GM21390 (cell line): Measurements from ENCODE around the gene ZNF429.
"Not testable (repeated sequence)": the region's sequence is repeated elsewhere in the genome, so short reads cannot be mapped to it uniquely, and the experiment has no call there.

Experiments used
- ATAC-seq: cut with Tn5 transposase; IDR thresholded peaks from one replicate; pipeline ENCODE4 v1.9.1; 2021; ENCODE audit not compliant: unreplicated experiment

ZNF429 gene

DNA sequence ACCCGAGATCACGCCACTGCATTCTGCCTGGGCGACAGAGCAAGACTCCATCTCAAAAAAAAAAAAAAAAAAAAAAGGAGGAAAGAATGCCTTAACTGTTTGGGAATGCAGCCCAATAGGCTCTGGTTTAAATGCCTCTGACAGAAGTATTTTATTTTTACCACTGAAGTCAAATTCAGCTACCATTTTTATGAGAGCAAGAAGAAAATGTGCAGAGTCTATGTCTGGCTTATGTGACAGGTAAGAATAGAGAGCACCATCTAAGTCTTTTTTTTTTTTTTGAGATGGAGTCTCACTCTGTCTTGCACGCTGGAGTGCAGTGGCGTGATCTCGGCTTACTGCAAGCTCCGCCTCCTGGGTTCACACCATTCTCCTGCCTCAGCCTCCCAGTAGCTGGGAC, 7.2 kb downstream of the ZNF429 start:
- ATAC-seq: not testable (repeated sequence)

DNA sequence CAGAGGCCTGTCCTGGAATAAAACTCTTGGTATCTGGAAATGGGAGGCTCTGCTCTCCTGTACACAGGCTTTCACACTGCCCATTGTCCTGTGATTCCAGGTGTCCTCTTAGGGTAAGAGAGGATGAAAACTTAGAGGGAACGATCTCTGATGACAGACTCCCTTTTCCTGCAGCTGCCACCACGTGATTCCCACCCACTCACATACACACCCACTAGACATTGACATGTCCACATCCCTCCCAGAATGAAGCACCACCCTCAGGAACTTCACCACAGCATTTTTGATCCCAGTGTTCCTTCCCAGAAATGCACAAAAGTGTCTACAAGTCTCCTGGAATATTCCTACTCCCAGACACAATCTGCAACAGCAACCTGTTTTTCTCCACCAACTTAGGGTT, 8.2 kb downstream of the ZNF429 start:
- no peak for ATAC-seq

DNA sequence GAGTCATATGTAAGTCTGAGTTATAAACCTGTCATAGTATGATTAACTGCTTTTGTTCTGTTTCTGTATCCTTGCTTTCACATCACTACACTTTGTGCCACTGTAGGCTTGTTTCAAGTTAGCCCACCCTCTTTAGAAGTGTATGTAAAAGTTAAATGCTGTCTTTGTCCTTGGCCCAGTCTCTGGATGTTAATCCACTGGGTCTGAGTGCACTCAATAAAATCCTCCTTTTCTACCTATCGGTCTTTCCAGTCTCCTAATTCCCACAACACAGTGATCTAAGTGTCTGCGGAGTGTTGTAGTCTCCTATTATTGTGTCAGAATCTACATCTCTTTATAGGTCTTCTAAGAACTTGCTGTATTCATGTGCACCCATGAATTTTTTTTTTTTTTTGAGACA, 14.1 kb downstream of the ZNF429 start:
- ATAC-seq: no peak

DNA sequence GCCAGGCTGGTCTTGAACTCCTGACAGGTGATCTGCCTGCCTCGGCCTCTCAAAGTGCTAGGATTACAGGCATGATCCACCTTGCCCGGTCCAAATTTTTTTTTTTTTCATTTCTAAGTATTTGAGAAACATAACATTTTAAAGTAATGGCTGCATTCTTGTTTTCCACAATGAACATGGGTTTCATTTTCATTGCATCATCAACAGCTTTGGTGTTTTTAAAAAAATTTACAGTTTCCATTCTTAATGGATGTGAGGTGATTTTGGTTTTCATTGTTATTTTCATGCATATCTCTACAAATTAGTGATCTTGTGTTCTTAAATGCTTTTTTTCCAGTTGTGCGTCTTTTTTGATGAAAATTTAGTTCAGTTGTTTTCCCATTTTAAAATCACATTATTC, 27.5 kb downstream of the ZNF429 start:
- ATAC-seq: no peak

DNA sequence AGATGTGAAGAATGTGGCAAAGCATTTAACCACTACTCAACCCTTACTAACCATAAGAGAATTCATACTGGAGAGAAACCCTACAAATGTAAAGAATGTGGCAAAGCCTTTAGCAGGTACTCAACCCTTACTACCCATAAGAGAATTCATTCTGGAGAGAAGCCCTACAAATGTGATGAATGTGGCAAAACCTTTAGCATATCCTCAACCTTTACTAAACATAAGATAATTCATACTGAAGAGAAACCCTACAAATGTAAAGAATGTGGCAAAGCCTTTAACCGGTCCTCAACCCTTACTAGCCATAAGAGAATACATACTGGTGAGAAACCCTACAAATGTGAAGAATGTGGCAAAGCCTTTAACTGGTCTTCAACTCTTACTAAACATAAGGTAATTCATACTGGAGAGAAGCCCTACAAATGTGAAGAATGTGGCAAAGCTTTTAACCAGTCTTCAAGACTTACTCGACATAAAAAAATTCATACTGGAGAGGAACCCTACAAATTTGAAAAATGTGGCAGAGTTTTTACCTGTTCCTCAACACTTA, 31.4 kb downstream of the ZNF429 start:
- not testable (repeated sequence) for ATAC-seq

DNA sequence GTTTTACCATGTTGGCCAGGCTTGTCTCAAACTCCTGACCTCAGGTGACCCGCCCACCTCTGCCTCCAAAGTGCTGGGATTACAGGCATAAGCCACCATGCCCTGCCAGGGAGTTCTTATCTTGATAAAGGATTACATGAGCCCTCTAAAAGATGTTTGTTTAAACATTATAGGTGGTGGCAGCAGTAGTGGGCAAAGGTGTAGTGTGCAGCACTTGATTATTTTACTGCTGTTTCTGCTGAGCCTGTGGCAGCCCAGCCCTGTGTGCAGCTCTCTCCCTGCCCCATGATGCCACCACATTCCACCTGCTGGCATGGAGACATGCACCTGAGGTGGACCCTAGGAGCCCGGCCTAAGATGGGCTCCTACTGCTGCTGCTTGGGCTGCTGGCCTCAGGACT, 54.0 kb downstream of the ZNF429 start:
- no peak for ATAC-seq

DNA sequence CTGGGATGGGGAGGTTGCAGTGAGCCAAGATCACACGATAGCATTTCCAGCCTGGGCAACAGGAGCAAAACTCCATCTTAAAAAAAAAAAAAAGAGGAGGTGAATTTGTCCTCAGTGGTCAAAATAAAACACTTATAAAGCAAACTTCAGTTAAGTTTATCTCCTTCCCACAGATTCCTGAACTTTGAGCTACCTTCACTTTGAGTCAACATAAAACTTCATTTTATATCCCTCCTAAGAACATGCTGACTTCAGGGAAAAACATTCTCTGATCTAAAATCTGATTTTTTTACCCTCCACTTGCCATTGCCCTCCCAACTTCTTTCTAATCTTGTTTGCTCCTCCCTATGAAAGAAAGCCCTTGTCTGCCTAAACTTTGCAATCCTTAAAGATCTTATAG, 59.0 kb downstream of the ZNF429 start:
- ATAC-seq: no peak

DNA sequence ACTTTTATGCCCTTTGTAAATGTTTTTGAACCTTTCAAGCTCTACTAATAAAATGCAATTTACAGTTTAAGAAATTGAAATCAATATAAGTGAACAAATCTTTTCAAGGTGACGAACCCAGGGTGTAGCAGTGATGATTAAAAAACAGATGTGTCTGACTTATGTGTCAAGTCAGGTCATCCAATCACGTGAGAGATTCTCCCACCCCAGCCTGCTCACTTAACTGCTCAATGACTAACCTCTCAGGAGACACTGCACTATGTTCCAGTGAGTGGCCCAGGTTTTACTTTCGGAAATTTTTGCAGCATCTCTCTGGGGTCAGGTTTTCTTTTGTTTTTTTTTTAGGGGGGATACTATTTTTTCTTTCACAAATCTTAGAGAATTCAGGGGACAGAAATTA, 60.7 kb downstream of the ZNF429 start:
- ATAC-seq: no peak

DNA sequence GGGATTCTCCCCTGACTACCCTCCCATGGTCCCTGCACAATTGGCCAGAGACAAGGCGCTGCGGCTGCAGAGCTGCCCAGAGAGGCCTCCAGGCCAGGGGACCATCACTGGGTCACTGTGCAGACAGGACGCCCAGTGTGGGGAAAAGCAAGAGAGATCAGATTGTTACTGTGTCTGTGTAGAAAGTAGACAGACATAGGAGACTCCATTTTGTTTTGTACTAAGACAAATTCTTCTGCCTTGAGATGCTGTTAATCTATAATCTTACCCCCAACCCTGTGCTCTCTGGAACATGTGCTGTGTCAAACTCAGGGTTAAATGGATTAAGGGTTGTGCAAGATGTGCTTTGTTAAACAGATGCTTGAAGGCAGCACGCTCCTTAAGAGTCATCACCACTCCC, 62.4 kb downstream of the ZNF429 start:
- not testable (repeated sequence) for ATAC-seq

DNA sequence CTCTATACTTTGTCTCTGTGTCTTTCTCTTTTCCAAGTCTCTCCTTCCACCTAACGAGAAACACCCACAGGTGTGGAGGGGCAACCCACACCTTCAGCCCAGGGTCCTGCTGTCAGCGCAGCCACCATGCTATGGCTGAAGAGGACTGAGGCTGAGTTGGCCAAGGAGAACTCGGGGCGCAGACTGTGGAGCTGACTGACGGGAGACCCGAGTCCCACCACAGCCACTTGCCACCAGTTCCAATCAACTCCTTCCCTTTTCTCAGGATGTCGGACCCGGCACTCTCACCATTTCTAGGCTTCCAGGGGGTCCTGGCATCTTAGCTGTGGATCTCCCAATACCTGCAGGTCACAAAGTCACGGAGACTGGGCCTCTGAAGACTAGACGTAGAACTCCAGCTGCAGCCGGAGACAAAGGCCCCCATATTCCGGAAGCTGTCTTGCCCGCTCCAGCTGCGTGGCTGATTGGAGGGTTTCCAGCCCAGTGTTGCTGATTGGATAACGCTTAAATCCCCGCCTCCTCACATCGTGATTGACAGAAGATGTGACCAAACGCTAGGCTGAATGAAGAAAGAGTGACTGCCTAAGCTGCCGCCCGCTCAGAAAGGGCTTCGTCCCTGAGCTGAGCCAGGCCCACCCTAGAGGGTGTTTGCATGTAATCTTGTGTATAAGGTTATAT, 63.6 kb downstream of the ZNF429 start:
- ATAC-seq: no peak

DNA sequence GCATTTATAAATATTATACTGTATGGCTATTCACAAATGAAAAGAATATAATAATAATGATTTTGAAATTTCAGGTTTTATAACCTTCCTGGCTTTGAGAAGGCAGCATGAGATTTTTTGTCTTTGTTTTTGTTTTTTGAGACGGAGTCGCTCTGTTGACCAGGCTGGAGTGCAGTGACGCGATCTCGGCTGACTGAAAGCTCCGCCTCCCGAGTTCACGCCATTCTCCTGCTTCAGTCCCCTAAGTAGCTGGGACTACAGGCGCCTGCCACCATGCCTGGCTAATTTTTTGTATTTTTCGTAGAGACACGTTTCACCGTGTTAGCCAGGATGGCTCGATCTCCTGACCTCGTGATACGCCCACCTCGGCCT, 64.1 kb downstream of the ZNF429 start:
- ATAC-seq: no peak

DNA sequence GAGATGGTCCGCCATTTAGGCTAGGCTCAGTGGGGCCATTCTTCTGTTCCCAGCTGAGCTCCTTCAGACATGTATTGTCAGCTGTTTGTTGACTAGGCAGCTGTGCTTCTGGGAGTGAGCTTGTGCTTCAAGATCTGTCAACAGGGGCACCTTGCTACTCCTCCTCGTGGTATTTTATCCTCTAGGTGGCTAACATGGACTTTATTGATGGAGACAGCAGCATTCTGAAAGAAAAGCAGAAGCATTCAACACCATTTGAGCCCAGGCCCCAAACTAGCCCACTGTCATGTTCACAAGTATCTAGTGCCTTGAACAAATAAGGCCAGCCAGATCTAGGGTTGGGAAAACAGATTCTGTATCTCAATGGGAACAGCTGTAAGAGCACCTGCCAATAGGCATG, 65.9 kb downstream of the ZNF429 start:
- no peak for ATAC-seq

DNA sequence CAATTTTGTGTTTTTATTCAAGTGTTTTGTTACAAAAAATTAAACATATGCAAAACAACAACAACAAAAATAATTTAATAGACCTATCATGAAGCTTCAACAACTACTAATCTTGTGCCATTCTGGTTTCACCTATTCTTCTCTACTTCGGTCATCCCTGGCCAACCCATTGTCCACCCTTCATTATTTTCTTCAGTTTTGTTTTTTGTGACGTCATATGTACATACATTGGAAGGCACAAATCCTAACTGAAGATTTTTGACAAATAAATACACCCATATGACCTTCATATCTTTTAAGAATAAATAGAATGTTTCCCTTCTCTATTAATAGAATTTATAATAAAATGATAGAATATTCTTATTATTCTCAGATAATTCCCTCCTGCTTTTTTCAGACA, 69.2 kb downstream of the ZNF429 start:
- ATAC-seq: no peak

DNA sequence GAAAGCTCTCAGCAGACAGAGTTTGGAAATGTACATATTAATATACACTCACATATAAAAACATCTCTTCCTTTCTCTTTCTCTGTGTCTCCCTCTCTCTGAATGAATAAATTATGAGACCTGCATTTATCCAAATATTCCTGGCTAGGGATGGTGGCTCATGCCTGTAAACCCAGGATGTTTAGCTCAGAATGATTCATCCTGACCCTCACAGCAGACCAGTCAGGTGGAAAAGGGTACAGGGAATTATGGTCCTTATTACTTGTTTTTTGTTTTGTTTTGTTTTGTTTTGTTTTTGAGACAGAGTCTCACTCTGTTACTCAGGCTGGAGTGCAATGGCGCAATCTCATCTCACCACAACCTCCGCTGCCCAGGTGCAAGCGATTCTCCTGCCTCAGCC, 71.1 kb downstream of the ZNF429 start:
- no peak for ATAC-seq

DNA sequence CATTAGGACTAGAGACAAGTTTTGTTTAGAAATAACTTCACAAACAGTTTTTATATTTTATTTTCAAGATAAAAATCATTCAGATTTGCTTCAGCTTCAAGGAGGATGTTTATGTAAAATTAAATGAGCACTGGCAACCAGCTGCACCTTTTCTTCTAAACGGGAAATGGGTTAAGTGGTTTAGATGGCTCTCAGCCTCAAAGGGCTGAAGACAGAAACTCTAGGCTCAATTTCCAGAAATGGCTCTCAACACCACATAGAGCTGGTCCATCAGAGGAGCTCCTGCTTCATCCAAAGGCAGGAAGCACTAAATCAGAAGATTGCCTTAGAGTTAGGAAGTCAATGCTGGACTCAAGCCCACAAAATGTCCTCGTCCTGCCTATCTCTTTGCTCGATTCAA, 74.7 kb downstream of the ZNF429 start:
- no peak for ATAC-seq

DNA sequence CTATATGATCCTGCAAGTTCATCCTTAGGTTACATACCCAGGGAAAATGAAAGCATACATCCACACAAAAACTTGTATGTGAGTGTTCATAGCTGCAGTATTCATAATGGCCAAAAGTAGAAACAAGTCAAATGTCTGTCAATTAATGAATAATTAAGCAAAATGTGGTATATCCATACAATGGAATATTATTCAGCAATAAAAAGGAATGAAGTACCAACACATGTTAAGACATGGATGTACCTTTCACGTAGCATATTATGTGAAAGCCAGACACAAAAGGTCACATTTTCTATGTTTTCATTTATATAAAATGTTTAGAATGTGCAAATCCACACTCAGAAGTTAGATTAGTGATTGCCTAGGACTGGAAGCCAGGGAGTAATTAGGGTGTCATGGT, 75.4 kb downstream of the ZNF429 start:
- no peak for ATAC-seq

DNA sequence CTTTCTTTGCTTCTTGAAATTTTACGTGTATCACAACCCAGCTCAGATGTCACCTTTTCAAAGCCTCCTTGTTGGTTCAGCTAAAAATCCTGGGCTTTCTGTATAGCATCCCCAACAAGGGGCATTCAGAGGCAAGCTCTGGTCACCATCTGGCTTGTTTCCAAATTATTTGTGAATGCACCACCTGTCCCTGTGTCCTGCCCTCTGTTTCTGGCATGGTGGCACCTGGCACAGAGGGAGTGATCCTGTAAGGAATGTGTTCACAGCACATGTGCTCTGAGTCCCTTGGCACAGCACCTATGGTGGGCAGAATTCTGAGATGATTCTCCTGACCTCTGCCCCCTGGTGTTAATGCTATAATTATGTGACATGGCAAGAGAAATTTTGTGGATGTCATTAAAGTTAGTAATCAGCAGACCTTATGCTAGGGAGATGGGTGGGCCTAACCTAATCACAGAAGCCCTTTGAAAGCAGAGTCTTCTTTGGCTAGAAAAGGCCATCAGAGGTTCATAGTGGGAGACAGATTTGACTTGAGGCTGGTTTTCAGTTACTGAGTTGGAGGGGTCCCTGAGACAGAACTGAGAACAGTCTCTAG, 76.3 kb downstream of the ZNF429 start:
- no peak for ATAC-seq

DNA sequence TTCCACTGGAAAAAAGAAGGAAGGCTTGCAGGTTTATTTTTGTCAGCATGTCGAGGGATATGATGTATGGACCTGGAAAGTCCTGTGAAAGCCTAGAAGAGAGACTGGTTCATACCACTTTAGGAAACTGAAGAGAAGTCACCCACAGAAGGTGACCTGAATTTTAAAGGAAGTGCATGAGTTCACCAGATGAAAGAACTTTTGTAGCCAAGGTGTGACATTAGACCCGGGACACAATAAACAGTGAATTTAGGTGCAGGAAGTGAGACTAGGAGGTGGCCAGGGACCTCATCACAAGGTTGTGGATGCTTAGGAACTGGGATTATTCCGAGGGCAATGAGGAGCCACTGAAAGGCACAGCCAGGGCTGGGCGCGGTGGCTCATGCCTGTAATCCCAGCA, 79.1 kb downstream of the ZNF429 start:
- no peak for ATAC-seq

DNA sequence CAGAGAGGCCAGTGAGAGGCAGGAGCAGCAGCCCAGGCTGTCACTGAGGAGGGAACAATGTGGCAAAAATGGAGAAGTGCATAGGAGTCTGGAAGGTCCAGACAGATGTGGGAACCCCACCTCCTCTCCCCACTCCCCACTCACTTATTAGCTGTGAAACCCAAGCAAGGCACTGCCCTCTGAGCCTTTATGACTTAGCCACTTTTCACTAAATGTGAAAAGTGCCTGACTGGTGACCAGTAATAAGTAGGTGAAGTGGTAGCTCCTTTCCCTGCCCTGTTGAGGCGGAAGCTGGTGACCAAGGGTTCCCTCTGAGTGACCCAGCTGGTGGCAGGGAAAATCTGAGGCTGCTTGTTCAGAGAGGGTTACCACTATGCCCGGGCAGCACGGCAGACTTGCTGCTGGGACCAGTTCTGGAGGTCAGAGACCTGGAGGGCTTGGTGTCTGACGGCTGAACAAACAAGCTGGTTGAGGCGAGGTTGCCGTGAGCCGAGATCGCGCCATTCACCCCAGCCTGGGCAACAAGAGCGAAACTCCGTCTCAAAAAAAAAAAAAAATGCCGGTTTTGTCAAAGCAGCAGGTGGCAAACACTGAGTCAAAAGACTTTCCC, 80.0 kb downstream of the ZNF429 start:
- ATAC-seq: no peak

DNA sequence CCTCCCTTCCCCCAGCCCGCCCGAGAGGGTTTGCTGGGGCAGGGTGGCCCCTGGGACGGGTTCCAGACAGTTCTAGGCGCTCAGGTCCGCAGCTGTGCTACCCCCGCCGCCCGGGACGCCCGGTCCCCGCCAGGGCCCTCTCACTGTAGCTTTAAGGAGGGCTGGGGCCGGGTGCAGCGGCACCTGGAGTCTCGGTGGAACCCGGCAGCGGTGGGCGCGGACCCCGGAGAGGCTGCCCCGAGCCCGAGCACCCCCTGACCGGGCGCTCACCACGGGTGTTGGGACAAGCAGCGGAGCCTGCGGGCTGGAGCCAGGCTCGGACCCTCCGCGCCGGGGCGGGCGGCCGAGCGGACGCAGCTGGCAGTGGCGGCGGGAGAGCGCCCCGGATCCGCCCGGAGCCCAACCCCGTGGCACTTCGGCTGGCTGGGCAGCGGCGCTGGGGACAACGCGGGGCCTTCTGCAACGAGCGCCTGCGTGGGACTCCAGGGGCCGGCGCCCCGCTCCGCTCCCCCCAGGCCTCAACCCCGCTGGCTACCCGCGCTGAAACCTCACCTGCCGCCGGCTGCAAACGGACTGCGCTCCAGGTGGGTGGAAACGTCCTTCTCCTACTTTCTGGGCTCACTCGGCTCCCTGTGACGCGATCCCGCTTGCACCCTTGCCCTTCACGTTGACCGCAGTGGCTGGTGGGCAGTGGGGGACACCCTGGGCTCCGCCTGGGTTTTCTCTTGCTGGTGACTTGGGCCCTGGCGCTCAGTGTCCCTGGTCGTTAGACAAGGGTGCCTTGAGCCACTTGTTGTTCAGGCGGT, 81.1 kb downstream of the ZNF429 start:
- ATAC-seq: no peak

DNA sequence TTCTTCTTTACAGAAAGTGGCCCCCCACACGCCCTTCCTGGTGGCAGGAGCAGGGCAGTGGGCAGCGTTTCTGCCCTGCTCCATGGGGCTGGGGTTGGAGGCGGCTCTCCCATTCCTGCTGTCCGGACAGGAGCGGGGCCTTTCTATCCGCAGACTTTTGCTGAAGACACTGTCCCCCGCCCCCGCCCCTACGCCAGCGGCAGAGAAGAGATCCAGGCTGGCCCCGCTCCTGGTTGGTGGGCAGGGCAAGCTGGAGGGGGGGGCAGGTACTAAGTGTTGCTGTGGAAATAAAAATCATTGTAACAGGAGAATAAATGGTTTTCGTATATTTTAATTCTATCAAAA, 81.7 kb downstream of the ZNF429 start:
- no peak for ATAC-seq

DNA sequence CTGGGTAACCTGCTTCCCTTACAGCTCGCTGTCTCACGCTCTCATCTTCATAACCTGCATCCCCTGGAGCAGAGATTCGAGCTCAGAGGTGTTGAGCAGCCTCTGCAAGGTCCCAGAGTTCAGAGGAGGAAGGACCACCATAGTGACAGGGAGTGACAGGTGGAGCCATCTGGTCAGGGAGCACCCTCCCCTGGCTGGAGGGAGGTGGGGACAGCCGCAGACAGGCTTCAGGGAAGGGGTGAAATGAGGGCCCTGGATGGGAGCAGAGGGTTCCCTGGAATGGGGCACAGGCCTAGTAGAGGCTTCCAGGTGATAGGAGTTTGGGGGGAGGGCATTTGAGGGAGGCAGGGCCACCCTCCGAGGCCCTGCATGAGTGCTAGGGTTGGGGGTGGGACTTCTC, 82.1 kb downstream of the ZNF429 start:
- no peak for ATAC-seq
